Smooth muscle cell of the brain vasculature (primary cell): ENCODE data around the gene RCBTB2.

Source experiments
- DNase-seq: peaks from one replicate; pipeline ENCODE4 v3.0.0-alpha.2; 2012; ENCODE audit warnings: low read depth, low spot score

Gene RCBTB2

DNA sequence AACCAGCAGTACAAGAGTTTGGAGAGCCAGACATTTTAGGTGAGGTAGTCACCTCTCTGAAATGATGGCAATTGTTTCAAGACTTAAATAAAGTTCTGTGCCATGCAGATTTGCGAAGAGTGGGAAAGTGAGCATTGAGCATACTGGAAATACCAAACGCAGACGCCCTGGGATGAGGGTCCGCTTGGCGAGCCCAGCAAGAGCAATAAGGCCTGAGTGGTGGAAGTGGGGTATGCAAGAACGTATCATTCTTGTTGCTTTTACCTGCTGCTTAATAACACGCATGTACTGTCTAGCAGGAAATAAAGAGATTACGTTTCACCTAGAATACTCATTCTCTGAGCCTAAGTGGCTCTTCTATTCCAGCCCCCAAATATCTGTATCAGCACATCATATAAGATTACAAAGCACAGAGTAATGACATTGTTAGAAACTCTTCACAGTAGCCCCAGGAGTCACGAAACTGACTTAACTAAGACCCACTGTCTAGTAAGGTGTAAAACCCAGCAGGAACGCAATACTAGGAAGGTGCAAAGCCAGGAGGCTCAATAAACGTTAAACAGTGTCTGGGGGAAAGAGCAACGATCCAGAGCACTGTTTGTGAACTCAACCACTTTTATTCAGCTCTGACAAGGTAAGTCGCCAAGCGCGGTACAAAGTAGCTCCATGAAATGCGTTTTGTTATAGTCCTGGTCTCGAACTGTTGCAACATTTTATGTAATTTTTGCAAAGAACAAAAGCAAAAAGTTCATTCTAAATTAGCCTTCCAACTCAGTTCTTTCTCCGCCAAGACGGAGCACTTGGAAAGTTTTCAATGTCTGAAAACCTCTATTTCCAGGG, 1.2 kb downstream of the RCBTB2 start:
- DNase-seq, result peak; percentile 31

DNA sequence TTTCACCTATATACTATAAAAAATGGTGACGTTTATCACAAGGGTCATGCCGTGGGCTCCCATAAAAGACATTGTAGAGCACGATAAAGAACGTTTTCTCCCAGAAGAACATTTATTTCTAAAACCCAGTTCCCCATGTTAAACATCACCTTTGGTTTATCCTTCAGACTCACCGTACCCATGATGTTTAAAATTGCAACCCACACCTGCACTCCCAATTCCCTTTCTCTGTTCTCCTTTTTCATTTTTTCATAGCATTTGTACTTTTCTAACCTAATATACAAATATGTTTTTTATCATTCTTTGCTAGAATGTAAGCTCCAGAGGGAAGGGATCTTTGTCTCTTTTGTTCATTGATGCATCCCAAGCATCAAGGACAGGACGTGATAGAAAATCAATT, 2.0 kb downstream of the RCBTB2 start:
- DNase-seq, result no peak

DNA sequence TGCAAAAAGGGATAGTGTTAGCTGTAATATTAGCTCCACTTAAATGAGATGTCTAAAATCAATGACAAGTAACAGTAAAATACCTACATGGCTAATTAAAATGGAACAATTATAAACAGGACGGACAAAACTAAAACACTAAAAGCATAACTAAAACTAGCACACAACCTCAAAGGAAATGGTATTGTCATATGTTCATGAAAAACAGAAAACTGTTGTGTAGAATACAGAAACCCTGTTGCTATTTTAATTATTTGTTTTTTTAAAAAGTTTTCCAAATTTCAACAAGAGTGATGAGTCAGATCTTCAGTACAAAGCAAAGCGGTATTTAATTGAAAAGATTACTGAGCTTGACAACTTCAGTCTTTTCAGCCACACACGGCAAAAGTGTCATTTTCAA, 4.2 kb downstream of the RCBTB2 start:
- DNase-seq, result no peak

DNA sequence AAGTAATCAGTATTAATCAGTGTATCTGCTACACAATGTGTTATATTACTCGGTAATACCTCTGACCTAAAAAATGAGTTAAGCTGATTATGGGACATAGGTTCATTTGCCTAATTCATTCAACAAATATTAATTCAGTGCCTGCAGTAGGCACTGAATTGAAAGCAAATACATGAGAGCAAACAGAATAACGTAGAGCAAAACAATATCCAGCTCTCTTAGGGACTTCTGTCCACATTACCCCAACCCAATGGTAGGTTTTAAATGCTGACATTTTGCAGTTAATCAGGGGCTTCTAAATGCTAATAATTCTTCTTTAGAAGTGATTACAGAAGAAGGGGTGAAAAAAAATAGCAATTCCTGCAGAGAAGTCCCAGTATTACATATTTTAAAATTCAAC, 4.9 kb downstream of the RCBTB2 start:
- DNase-seq, result no peak

DNA sequence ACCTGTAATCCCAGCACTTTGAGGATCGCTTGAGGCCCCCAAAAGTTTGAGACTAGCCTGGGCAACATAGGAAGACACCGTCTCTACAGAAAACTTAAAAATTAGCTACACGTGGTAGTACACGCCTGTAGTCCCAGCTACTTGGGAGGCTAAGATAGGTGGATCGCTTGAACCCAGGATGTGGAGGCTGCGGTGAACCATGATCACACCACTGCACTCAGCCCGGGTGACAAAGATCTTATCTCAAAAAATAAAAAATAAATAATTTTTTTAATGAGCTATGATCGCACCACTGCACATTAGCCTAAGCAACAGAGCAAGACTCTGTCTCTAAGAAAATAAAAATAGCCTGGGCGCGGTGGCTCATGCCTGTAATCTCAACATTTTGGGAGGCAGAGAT, 6.6 kb downstream of the RCBTB2 start:
- no peak for DNase-seq

DNA sequence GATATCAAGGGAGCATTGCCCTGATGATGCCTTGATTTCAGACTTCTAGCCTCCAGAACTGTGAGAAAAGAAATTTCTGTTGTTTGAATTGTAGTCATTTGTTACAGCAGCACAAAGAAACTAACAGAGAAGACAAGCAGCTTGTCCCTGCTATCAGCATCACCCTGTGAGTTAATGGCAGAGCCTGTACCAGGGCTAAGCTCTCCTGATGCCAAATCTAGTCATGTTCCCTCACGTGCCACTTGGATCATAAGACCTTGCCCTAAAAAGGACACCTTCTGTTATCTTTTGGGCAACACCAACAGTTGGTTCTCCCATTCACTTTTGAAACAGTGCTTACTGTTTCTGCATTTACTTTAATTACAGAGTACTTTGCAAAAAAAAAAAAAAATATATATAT, 14.8 kb downstream of the RCBTB2 start:
- DNase-seq, result no peak

DNA sequence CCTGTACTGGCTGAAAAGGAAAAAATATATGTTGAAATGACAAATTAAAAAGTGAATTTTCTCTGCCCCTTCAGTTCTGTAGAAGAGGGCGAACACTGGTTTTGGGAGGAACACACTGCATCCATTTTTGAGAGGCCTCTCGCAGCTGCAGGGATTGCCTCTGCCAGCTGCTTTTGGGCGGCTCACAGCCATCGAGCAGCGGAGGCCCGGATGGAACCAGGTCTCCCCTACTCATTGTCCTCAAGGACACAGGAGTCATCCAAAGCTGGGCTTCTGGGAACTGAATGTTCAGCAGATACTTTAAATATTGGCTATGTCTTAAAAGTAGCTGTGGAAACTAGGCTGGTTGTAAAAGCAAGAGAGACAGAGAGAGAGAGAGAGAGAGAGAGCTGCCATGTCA, 17.1 kb downstream of the RCBTB2 start:
- DNase-seq, result no peak

DNA sequence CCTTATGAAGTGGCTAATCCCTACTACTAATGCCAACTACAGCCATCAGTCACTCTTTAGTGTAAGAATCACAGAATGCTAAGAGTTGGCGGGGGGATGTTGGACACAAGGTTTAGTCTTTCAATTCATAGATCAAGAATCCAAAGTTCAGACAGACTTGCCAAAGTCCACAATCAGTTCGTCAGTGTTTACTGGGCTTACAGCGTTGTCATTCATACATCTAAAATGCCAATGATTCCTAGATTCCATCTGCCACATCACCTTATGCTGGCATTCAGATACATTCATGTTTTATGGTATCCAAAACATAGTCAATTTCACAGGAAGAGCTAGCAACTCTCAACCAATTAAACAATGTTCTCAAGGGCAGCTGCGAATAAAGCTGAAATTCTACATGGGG, 18.1 kb downstream of the RCBTB2 start:
- no peak for DNase-seq

DNA sequence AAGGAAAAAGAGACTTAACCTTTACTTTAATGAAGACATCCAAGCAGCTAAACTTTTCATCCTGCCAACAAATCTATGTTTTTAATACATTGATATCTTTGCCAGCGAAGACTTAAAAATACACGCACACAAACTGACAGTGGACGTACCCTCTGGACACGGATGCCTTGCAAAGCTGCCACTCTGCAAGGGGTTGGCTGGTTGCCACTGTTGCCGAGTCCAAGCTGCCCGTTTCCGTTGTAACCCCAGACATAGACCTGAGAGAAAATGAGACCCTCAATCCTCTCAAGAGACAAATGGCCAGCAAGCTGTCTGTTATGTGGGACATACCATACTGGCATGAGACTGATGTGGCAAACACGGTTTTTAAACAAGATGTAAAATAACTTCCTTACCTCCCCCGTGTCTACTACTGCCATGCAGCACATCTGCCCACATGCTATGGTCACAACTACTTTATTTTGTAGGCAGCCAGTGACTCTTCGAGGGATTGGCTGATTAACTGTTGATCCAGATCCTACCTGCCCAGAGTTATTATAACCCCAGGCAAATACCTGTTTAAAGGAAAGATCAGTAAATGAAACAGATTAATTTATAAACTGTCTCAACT, 21.2 kb downstream of the RCBTB2 start:
- DNase-seq, result no peak

DNA sequence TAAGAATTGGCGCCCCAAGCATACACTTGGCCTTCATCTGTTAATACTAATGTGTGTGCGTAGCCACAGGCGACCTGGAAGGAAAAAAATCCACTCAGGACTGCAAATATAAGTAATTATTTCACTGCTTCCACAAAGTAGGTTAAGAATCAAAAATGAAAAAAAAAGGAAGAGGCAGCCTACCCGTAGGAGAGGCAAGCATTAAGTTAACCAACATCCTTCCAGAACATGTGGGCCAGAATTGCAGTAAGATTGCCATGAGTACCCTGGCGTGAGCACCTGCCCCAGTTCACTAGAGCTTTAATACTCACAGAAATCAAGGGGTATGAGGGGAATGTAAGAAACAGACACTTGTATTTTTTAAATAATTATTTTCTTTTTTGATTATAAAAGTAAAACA, 22.2 kb downstream of the RCBTB2 start:
- DNase-seq, result no peak

DNA sequence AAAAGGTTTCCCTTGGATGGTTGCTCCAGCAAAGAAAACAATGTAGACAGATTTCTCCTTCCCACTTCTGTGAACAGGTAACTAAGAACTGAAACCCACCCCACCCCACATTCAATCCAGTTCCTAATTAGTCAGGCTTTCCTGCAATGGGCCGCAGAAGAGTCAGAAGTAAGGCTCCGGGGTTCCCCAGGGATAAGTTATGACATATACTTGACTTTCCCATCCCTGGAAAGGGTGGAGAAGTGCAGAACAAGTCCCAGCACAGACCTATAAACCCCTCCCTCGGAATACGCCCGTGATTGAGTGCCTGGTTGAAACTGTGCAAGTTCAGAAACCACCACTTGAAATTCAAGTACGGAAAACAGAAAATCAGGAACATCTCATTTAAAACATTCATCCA, 24.9 kb downstream of the RCBTB2 start:
- DNase-seq, result no peak

DNA sequence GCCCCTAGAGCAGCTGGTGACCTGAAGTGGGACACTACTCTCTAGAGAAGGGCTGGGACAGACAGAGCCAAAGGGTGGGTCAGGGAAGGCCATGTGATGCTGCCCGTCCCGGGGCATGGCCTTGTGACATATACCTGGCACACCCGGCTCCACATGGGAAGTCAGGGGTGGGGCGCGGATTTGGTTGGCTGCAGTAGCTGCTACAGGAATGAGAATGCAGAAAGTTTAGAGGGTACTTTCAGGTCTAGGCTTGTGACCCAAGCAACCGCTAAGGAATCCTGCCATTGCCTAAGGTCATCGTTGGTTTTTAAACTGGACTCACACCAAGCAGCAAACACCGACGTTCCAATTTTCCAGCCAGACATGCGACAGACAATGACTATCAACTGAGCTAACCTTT, 25.9 kb downstream of the RCBTB2 start:
- no peak for DNase-seq

DNA sequence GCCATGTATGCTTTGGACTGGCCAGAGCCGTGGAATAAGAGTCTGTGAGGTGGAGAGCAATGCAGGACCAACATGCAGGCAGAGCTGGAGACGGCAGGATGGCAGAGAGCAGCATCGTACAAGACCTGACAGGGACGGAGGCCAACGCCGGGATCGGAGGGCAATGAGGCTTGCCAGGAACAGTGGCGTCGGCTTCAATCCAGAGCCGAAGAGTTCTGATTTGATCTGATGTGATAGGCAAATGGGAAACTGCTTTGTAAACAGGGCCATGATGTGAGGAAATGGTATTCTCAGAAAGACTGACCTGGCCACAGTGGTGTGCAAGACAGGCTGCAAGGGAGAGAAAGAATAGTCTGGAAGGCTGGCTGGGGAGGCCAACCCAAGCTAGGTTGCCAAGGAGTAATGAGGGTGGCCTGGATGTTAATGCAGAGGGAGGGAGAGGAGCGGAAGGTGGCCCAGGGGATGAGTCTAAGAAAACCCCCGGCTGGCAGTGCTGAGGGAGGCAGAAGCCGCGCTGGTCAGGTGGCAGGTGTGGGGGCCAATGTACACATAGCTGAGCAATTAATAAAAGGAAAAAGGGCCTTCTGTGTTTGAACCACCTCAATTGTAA, 26.7 kb downstream of the RCBTB2 start:
- DNase-seq, result no peak

DNA sequence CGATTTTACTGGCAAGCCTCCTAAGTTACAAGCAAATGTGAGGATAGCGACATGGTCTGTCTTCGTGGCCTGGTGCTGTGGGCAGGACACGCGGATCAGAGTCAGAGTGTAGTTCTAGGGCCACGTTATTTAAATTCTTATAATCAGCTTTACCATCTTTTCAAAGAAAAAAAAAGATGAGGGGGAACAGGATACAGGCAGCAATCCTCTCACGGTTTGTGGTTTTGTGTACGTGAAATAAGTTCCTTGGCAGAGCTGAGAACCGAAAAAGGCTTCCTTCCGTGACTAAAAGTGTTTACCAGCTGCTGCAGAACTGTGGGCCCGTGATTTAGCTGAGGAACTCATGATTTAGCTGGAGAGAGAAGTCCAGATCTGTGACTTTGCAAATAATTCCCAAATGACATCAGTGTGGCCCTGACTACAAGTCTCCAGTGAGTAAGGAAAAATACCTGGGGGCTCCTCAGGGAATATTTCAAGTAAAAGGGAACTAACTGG, 27.2 kb downstream of the RCBTB2 start:
- DNase-seq, result no peak

DNA sequence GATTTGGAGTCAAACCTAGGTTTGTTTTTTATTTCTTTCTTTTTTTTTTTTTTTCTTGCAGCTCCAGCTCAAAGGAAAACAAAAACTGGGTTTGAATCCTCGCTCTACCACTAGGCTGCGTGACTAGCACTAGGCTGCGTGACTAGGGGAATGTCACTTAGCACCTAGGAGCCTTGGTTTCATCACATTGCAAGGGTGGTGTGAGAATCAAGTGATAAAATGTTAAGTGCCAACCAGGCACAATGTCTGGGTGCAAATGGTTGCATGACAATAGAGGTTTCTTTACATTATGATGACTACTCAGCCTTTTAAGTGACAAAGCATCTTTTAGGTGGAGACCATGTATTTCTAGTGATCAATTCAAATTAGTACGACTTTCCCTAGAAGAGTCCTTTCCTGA, 27.9 kb downstream of the RCBTB2 start:
- no peak for DNase-seq

DNA sequence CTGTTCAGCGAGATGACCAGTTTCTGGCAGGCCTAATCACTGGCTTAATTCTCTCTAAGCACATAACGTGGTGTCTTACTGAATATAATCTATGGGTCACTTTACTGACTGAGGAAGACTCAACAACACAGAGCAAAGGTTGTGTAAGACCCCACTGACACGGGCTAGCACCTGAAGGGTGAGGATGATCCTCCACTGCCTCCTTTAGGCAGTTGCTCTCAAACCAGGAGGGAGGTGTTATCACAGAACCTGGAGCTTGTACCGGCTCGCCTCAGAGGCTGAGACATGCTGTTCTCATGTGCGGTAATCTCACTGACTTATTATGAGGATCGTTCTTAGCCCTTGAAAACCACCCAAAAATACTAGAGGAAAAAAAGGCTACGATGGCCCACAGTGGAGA, 28.3 kb downstream of the RCBTB2 start:
- no peak for DNase-seq

DNA sequence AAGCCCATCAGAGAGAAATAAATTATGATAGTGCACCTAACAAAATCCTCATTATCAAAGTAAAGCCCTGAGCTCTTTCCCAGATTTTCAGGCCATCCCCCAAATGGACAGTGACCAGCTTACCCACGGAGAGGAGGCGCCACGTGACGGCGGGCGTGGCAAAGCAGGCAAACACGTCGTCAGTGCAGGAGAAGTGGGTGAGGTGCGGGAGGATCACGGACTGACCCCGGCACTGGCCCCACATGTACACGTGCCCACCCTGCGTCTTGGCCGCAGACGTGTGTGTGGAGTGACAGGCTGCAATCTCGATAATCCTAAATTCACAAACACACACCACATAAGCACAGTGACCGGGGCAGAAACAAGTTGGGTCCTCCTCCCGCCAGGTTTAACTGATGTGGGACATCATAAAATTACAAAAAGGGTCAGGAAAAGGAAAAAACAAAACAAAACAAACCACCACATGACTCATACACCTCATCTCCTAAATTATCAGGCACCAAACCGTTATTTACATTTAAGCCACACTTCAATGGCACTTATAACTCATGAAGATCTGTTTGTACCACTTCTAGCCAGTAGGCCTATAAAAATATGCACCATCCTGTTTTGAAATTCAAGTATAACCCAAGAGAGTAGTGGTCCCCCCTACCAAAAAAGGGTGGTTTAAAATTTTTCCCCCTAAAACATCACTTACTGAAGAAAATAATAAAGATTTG, 30.1 kb downstream of the RCBTB2 start:
- no peak for DNase-seq

DNA sequence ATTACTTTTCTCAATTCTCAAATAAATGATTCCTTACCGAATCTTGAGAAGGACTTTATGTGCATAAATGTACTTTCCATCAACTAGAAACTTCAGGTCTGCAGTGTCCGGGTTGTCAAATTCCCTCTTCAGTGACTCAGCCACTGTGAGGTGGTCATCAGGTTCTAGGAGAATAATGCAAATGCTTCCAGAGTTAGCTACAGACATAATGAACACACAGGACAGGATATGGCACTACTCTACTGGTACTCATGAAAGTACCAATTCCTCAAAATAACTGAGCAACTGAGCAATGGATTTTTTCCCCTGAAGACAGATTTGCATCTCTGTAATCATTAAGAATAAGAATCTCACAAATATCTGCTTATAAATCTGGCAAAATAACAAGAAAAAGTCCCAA, 31.2 kb downstream of the RCBTB2 start:
- no peak for DNase-seq

DNA sequence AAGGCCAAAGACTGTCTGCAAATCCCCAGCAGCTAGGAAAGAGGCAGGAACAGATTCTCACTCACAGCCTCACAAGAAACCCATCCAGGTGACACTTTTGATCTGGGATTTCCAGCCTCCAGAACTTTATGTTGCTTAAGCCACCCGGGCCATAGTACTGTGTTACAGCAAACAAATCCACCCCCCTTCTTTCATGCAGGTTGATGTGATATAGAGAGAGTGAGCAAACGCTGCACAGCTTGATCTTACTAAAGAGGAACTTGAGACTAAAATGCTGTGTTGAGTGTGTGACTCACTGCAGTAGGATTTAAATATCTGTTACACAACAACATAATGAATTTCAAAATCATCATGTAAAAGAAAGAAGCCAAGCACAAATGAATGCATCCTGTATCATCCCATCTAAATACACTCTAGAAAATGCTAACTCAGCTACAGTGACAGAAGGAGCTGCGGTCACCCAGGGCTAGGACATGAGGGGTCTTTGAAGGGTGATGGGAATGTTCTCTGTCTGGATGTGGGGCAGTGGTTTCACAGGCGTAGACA, 32.2 kb downstream of the RCBTB2 start:
- peak; percentile 51 for DNase-seq

DNA sequence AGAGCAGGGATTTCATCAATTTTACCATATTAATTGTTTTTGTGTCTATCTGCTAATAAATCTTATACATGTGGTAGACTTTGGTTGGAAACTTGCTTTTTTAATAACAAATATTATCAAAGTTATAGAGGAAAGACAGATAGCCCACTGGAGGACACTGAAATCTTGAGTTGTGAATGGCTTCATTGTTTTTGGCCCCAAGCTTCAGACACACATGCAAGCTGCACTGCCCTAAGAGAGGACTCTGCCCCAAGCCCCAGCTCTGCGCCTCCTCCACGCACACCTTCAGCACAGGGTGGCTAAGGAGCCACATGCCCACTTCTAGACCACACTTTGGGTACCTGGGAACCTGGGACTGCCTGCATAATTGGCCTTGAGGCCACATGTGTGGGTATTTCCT, 35.2 kb downstream of the RCBTB2 start:
- no peak for DNase-seq

DNA sequence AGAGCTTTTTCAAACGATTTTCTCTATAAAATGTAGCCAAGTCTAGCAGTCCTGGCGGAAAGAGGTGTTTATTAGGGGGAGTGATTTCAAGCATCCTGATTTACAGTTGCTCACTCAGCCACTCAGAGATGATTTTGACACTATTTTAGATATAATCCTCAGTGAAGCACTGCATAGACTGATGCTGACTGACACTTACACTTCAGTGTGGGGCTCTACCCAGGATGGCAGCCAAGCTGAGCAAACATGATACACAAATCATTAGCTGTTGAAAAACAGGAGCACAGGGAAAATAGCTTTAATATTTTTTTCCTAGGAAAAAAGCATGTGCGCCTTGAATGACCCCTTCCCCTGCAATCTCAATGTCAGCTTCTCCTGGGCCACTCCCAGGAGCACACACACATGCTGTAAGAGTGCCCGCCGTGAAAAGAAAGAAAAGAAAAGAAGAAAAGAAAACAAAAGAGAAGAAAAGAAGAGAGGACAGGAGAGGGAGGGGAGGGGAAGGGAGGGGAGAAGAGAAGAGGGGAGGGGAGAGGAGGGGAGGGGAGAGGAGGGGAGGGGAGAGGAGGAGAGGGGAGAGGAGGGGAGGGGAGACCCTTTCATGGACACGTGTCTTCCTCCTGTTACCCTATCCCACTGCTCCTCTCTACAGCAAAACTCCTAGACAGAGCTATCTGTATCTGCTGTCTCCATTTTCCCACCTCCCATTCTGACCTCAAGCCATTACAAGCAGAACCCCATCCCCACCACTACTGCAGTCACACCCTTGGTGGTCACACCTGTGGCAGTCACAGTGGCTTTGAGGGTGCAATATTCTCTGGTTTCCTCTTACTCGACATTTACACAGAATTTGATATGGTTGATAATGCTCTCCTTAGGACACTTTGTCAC, 36.4 kb downstream of the RCBTB2 start:
- DNase-seq, result no peak
